SK-N-SH (cell line): Measurements from ENCODE around the gene STAMBP.

ENCODE experiments used
- POLR2AphosphoS5 ChIP-seq: IDR thresholded peaks from 2 replicates; pipeline ENCODE4 v1.6.1; 2012; ENCODE audit warnings: low read depth, low read length
- RAD21 ChIP-seq: IDR thresholded peaks from 2 replicates; pipeline ENCODE4 v1.6.1; 2012; ENCODE audit warnings: mild to moderate bottlenecking, low read length
- SIN3A ChIP-seq: IDR thresholded peaks from 2 replicates; pipeline ENCODE4 v1.6.1; 2012; ENCODE audit warnings: low read depth, mild to moderate bottlenecking, low read length, moderate library complexity, borderline replicate concordance
- TAF1 ChIP-seq: IDR thresholded peaks from 2 replicates; pipeline ENCODE4 v1.6.1; 2012; ENCODE audit warnings: low read depth, mild to moderate bottlenecking, low read length, moderate library complexity, borderline replicate concordance
- YY1 ChIP-seq: IDR thresholded peaks from 2 replicates; pipeline ENCODE4 v1.4.0; 2012; ENCODE audit warnings: low read depth, mild to moderate bottlenecking
- TF ChIP-seq, protein P1 (sequence below): fragments of 200-600 bp; sonication (generic); IDR thresholded peaks from 2 replicates; pipeline ENCODE4 v1.6.1; 2017; ENCODE audit warnings: antibody characterized with exemption, mild to moderate bottlenecking, moderate library complexity
- TF ChIP-seq, protein P2 (sequence below): IDR thresholded peaks from 2 replicates; pipeline ENCODE4 v1.4.0; 2012; ENCODE audit warnings: low read depth, borderline replicate concordance
- TF ChIP-seq, protein P3 (sequence below): fragments of 150-350 bp; IDR thresholded peaks from 2 replicates; pipeline ENCODE4 v1.6.1; 2017; ENCODE audit warnings: antibody characterized with exemption, low read length, low read depth, borderline replicate concordance

DNA sequence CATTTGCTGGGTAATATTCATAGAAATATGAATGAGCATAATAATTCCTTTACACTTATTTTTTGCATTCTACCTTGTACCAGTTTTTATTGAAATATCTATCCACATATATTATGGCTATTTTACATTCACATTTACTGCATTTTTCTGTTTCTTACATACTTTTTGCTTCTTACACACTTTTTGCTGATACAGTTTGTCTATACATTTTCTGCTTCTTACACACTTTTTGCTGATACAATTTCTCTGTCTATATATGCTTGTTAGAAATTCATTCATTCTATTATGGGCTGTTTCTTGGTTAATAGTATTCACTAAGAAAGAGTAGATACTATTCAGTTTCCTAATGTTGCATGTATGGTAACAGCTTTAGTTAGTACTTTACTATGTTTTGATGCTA is 16.9 kb upstream of the STAMBP start:
- TF ChIP-seq RAD21, result no peak
- TF ChIP-seq, protein P1, sequence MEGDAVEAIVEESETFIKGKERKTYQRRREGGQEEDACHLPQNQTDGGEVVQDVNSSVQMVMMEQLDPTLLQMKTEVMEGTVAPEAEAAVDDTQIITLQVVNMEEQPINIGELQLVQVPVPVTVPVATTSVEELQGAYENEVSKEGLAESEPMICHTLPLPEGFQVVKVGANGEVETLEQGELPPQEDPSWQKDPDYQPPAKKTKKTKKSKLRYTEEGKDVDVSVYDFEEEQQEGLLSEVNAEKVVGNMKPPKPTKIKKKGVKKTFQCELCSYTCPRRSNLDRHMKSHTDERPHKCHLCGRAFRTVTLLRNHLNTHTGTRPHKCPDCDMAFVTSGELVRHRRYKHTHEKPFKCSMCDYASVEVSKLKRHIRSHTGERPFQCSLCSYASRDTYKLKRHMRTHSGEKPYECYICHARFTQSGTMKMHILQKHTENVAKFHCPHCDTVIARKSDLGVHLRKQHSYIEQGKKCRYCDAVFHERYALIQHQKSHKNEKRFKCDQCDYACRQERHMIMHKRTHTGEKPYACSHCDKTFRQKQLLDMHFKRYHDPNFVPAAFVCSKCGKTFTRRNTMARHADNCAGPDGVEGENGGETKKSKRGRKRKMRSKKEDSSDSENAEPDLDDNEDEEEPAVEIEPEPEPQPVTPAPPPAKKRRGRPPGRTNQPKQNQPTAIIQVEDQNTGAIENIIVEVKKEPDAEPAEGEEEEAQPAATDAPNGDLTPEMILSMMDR, result no peak
- TF ChIP-seq, protein P2, sequence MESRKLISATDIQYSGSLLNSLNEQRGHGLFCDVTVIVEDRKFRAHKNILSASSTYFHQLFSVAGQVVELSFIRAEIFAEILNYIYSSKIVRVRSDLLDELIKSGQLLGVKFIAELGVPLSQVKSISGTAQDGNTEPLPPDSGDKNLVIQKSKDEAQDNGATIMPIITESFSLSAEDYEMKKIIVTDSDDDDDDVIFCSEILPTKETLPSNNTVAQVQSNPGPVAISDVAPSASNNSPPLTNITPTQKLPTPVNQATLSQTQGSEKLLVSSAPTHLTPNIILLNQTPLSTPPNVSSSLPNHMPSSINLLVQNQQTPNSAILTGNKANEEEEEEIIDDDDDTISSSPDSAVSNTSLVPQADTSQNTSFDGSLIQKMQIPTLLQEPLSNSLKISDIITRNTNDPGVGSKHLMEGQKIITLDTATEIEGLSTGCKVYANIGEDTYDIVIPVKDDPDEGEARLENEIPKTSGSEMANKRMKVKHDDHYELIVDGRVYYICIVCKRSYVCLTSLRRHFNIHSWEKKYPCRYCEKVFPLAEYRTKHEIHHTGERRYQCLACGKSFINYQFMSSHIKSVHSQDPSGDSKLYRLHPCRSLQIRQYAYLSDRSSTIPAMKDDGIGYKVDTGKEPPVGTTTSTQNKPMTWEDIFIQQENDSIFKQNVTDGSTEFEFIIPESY, result no peak
- no peak for TF ChIP-seq TAF1
- TF ChIP-seq POLR2AphosphoS5, result no peak
- TF ChIP-seq YY1, result no peak
- no peak for TF ChIP-seq SIN3A
- TF ChIP-seq, protein P3, sequence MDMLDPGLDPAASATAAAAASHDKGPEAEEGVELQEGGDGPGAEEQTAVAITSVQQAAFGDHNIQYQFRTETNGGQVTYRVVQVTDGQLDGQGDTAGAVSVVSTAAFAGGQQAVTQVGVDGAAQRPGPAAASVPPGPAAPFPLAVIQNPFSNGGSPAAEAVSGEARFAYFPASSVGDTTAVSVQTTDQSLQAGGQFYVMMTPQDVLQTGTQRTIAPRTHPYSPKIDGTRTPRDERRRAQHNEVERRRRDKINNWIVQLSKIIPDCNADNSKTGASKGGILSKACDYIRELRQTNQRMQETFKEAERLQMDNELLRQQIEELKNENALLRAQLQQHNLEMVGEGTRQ, result no peak
